Loucy (cell line): ENCODE measurements around the gene OR5D16.

Source experiments
- H2AFZ ChIP-seq: fragments of 200-600 bp; sonication (generic); 2 replicates; pipeline ENCODE4 v1.6.0; 2016; ENCODE audit warnings: antibody characterized with exemption, mild to moderate bottlenecking, low read length, moderate library complexity
- H3F3A ChIP-seq: fragments of 200-600 bp; 2 replicates; pipeline ENCODE4 v1.6.0; 2016; ENCODE audit warnings: antibody characterized with exemption, low read depth, mild to moderate bottlenecking
- H3K27me3 ChIP-seq: fragments of 200-600 bp; sonication (generic); 2 replicates; pipeline ENCODE4 v1.6.1; 2014; ENCODE audit warnings: low read length, mild to moderate bottlenecking; ENCODE audit not compliant: insufficient read depth, poor library complexity, severe bottlenecking
- H3K36me3 ChIP-seq: fragments of 200-600 bp; sonication (generic); 2 replicates; pipeline ENCODE4 v1.6.1; 2016; ENCODE audit warnings: low read length; ENCODE audit not compliant: insufficient read depth
- H3K4me1 ChIP-seq: fragments of 200-600 bp; sonication (generic); 2 replicates; pipeline ENCODE4 v1.5.1; 2014; ENCODE audit warnings: low read length, mild to moderate bottlenecking; ENCODE audit not compliant: insufficient read depth, poor library complexity, severe bottlenecking
- H3K4me2 ChIP-seq: fragments of 200-600 bp; sonication (generic); 2 replicates; pipeline ENCODE4 v1.6.0; 2014; ENCODE audit warnings: antibody characterized with exemption, low read length, low read depth, mild to moderate bottlenecking; ENCODE audit not compliant: poor library complexity, severe bottlenecking
- H3K4me3 ChIP-seq: fragments of 200-600 bp; sonication (generic); 2 replicates; pipeline ENCODE4 v1.5.1; 2014; ENCODE audit warnings: low read length, mild to moderate bottlenecking, mixed read lengths; ENCODE audit not compliant: poor library complexity, severe bottlenecking
- H3K79me2 ChIP-seq: fragments of 200-600 bp; sonication (generic); 2 replicates; pipeline ENCODE4 v1.6.1; 2014; ENCODE audit warnings: low read length; ENCODE audit not compliant: insufficient read depth
- H3K9ac ChIP-seq: fragments of 200-600 bp; sonication (generic); 2 replicates; pipeline ENCODE4 v1.6.0; 2014; ENCODE audit warnings: mild to moderate bottlenecking, low read depth, low read length, moderate library complexity; ENCODE audit not compliant: poor library complexity, severe bottlenecking
- H3K9me2 ChIP-seq: fragments of 200-600 bp; sonication (generic); replicated peaks from 2 replicates; pipeline ENCODE4 v1.6.1; 2016; ENCODE audit warnings: low read depth, low read length, mixed read lengths
- H3K9me3 ChIP-seq: fragments of 200-600 bp; sonication (generic); 2 replicates; pipeline ENCODE4 v1.6.1; 2014; ENCODE audit warnings: mild to moderate bottlenecking, antibody characterized with exemption, low read length, low read depth; ENCODE audit not compliant: insufficient read depth
- H4K20me1 ChIP-seq: fragments of 200-600 bp; sonication (generic); 2 replicates; pipeline ENCODE4 v1.6.0; 2014; ENCODE audit warnings: antibody characterized with exemption, low read length, mild to moderate bottlenecking; ENCODE audit not compliant: insufficient read depth, poor library complexity, severe bottlenecking
- EZH2phosphoT487 ChIP-seq: fragments of 200-600 bp; IDR thresholded peaks from 2 replicates; pipeline ENCODE4 v1.6.1; 2018; ENCODE audit warnings: antibody characterized with exemption, mild to moderate bottlenecking, moderate library complexity, borderline replicate concordance
- TF ChIP-seq, protein P1 (sequence below): fragments of 200-600 bp; sonication (generic); conservative IDR thresholded peaks from 2 replicates; pipeline ENCODE4 v1.5.1; 2014; ENCODE audit warnings: mild to moderate bottlenecking, antibody characterized with exemption, low read length

OR5D16 gene

DNA sequence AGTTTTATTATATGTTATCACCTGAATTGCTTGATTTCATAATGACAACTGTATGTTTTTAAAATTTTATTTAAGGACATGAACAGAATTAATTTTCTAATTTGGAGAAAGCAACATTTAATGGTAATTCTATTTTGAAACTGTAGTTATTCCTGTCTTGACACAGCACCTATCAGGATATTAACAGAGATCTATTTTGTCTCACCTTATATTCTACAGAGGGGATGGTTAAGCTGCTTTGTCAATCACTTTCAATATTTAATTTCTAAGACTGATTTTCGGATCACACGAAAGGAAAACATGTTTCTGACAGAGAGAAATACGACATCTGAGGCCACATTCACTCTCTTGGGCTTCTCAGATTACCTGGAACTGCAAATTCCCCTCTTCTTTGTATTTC lies at the start of gene OR5D16:
OR5D16 (plus strand) TSS at position 301 of the 400 bp plus-strand sequence; CDS start at position 301, 0 bp downstream.
- Histone ChIP-seq H3K9me2 (no peaks in the 10 kb centered on the region), H3F3A (no peaks in the 10 kb centered on the region)

DNA sequence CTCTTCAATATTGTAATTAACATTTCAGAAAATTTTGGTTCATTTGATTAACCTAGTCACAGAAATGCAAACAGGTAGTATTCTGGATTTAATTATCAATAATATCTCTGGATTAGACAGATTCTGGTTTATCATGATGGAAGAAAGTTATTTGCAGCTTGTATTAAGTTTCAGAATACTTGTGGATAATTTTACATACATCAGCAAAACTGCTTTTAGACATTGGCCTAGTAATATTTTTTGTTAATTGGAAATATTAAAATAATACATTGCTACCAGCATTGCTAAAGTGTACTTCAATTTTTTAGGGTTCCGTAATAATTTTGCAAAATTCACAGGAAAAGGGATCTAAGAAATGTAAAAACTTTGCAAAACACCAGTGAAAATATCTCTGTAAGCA lies 46.9 kb upstream of the OR5D16 start:
- no peak overlapping the region for H3K4me2 ChIP-seq
- H3K9me3 ChIP-seq = no peaks in the 10 kb centered on the region
- no peak overlapping the region for H3K9ac ChIP-seq
- no peak overlapping the region for H3K4me3 ChIP-seq
- H3K27me3 ChIP-seq = no peaks in the 10 kb centered on the region
- no peaks in the 10 kb centered on the region for H3K4me1 ChIP-seq
- TF ChIP-seq EZH2phosphoT487 = no peak
- TF ChIP-seq, protein P1, sequence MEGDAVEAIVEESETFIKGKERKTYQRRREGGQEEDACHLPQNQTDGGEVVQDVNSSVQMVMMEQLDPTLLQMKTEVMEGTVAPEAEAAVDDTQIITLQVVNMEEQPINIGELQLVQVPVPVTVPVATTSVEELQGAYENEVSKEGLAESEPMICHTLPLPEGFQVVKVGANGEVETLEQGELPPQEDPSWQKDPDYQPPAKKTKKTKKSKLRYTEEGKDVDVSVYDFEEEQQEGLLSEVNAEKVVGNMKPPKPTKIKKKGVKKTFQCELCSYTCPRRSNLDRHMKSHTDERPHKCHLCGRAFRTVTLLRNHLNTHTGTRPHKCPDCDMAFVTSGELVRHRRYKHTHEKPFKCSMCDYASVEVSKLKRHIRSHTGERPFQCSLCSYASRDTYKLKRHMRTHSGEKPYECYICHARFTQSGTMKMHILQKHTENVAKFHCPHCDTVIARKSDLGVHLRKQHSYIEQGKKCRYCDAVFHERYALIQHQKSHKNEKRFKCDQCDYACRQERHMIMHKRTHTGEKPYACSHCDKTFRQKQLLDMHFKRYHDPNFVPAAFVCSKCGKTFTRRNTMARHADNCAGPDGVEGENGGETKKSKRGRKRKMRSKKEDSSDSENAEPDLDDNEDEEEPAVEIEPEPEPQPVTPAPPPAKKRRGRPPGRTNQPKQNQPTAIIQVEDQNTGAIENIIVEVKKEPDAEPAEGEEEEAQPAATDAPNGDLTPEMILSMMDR = no peak
- H3F3A ChIP-seq = no peaks in the 10 kb centered on the region
- no peaks in the 10 kb centered on the region for H3K36me3 ChIP-seq
- H4K20me1 ChIP-seq = no peaks in the 10 kb centered on the region
- no peaks in the 10 kb centered on the region for H3K79me2 ChIP-seq
- H2AFZ ChIP-seq = no peak overlapping the region
- H3K9me2 ChIP-seq = no peaks in the 10 kb centered on the region

More for the DNA sequence above, at the start of gene OR5D16:
- H3K79me2 ChIP-seq = no peaks in the 10 kb centered on the region
- no peaks in the 10 kb centered on the region for H3K4me1 ChIP-seq
- no peak within 1 kb of the TSS for H2AFZ ChIP-seq
- H3K4me3 ChIP-seq = no peak within 1 kb of the TSS
- no peak within 1 kb of the TSS for H3K4me2 ChIP-seq
- no peaks in the 10 kb centered on the region for H3K36me3 ChIP-seq
- no peaks in the 10 kb centered on the region for H3K9me3 ChIP-seq
- H3K27me3 ChIP-seq = no peaks in the 10 kb centered on the region
- H3K9ac ChIP-seq = no peak within 1 kb of the TSS
- no peaks in the 10 kb centered on the region for H4K20me1 ChIP-seq
- TF ChIP-seq EZH2phosphoT487 = no peak

DNA sequence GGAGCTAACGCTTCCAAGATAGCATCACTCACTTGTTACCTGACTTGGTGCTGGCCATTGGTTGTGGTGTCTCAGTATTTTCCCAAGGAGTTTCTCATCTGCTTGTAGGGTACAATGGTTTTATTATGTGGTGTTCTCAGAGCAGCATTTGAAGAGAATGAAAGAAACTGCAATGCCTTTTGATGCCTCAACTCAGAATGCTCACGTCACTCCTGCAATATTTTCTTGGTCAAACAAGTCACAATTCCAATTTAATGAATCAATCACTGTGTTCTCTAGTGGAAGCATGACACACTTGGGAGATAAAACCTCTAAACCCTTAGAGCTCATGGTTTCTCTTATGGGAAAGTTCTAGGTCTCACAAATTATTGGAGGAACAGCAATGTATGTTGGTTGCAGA lies 45.2 kb upstream of the OR5D16 start:
- Histone ChIP-seq H3K27me3 (no peaks in the 10 kb centered on the region), H3K4me3 (no peak overlapping the region), H3K9me3 (no peaks in the 10 kb centered on the region), H3K79me2 (no peaks in the 10 kb centered on the region), H3K36me3 (no peaks in the 10 kb centered on the region), H2AFZ (no peak overlapping the region), H3K9ac (no peak overlapping the region), H3K9me2 (no peaks in the 10 kb centered on the region), H3K4me2 (no peak overlapping the region), H3K4me1 (no peaks in the 10 kb centered on the region), H4K20me1 (no peaks in the 10 kb centered on the region), H3F3A (no peaks in the 10 kb centered on the region)
- TF ChIP-seq, protein P1 = no peak
- no peak for TF ChIP-seq EZH2phosphoT487

DNA sequence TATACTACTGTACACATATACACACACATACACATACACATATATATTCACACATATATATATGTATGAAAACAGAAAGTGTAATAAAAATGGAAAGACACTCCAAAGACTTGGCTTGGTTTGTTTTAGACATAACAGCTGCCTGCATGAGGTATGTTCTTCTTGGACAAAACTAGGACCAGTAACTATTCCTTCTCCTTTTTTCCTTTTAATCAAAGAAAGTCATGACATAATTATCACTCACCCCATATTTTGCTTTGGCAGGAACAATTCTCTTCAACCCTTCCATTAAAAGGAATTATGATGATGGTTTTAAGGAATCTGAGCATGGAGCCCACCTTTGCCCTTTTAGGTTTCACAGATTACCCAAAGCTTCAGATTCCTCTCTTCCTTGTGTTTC lies 43.3 kb upstream of the OR5D16 start, which contains the start of gene OR5D14:
OR5D14 (plus strand) TSS at position 301 of the 400 bp plus-strand sequence; CDS start at position 301, 0 bp downstream.
- no peaks in the 10 kb centered on the region for H3K4me1 ChIP-seq
- no peaks in the 10 kb centered on the region for H3K36me3 ChIP-seq
- H3K4me3 ChIP-seq = no peak within 1 kb of the TSS
- no peaks in the 10 kb centered on the region for H3K27me3 ChIP-seq
- H3K9me3 ChIP-seq = no peaks in the 10 kb centered on the region
- H3K9ac ChIP-seq = no peak within 1 kb of the TSS
- no peaks in the 10 kb centered on the region for H3K9me2 ChIP-seq
- no peaks in the 10 kb centered on the region for H3F3A ChIP-seq
- H2AFZ ChIP-seq = no peak within 1 kb of the TSS
- no peaks in the 10 kb centered on the region for H3K79me2 ChIP-seq
- no peak within 1 kb of the TSS for H3K4me2 ChIP-seq
- H4K20me1 ChIP-seq = no peaks in the 10 kb centered on the region
- TF ChIP-seq, protein P1 = no peak
- no peak for TF ChIP-seq EZH2phosphoT487
